ENCODE data around the gene TMBIM1. TPM values are rescaled to one million over a fixed set of nuclear protein-coding genes. Genes with fewer than 3 reads are reported as not detected.

The TMBIM1 gene
- total RNA-seq, 1 donor from 2014 or later = 656 TPM

GRCh38 chr2:218280260-218280870, 11.9 kb downstream of the TMBIM1 start:
- TF ChIP-seq CTCF (IDR thresholded peaks at IDR 0.05; ENCODE audit: insufficient read depth, low read length, severe bottlenecking) = no peak
- FAIRE-seq = no peak
- Histone ChIP-seq H3K4me3 (ENCODE audit: low read depth, low read length) (no peak overlapping the region), H3K27me3 (ENCODE audit: control insufficient read depth, insufficient read depth, low read length) (no peaks in the 10 kb centered on the region), H3K36me3 (ENCODE audit: control insufficient read depth, insufficient read depth, low read length) (peaks cover 65% of the 10 kb centered on the region)
- DNase-seq (ENCODE audit: low read depth) = no peak

GRCh38 chr2:218278531-218279360, 13.6 kb downstream of the TMBIM1 start:
- H3K27me3 ChIP-seq (ENCODE audit: control insufficient read depth, insufficient read depth, low read length) = no peaks in the 10 kb centered on the region
- no peak overlapping the region for H3K4me3 ChIP-seq (ENCODE audit: low read depth, low read length)
- no peak for TF ChIP-seq CTCF (IDR thresholded peaks at IDR 0.05; ENCODE audit: insufficient read depth, low read length, severe bottlenecking)
- H3K36me3 ChIP-seq (ENCODE audit: control insufficient read depth, insufficient read depth, low read length) = peaks cover 71% of the 10 kb centered on the region
- DNase-seq (ENCODE audit: low read depth) (no peak), FAIRE-seq (no peak)

DNA sequence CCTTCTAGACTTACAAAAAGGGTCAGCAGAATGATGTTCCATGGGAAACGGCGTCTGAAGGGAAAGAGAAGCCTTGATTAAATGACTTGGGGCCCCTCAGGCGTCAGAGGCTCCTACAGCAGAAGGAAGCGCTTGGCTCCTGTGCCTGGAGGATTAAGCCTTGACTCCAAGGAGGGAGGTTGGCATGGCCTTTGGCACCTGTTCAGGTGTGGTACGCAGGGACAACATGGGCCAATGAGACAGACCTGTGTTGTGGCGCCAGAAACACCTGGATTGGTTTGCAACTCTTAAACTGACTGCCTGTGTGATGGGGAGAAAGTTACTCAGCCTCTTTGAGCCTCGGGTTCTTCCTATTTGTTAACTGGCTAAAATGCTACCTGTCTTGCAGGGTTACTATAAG, 14.4 kb downstream of the TMBIM1 start:
- peak; percentile 52 for FAIRE-seq

DNA sequence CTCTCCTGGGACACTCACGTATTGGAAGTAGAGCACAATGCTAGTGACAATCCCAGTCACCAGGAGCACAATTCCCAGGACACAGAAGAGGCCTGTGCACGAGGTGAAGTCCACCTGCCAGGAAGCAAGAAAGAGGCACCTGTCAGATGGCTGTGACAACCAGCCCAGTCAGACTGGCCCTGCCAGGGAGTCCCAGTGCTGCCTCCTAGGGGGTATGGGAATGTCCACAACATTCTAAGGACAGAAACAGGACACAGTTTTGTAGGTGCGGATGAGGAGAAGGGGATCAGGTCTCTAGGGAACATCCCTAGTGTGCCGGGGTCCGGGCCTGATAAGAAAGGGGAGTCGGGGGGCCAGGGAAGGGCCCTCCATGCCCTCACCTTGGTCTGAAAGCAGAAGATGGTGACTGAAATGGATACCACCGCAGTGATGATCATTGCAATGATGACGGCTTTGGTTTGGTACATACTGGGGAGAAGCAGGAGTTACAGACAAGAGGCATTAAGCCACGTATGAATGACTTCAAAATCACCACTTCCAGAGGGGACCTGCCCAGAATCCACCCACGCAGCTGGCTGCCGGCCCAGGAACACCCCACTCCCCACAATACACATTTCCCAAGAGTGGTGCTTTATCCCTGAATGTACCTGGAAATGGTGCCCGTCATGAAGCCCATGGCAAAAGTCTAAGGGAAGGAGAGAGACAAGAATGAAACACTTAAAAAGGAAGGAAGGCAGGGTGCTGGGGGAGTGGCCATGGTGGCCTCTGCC, 15.1 kb downstream of the TMBIM1 start:
- DNase-seq (ENCODE audit: low read depth) = no peak
- Histone ChIP-seq H3K27me3 (ENCODE audit: control insufficient read depth, insufficient read depth, low read length) (no peaks in the 10 kb centered on the region), H3K36me3 (ENCODE audit: control insufficient read depth, insufficient read depth, low read length) (peaks cover 66% of the 10 kb centered on the region), H3K4me3 (ENCODE audit: low read depth, low read length) (no peak overlapping the region)
- FAIRE-seq = peak; percentile 40
- peak; percentile 27 for TF ChIP-seq CTCF (IDR thresholded peaks at IDR 0.05; ENCODE audit: insufficient read depth, low read length, severe bottlenecking)

More for the DNA sequence above, 14.4 kb downstream of the TMBIM1 start:
- Histone ChIP-seq H3K4me3 (ENCODE audit: low read depth, low read length) (no peak overlapping the region), H3K36me3 (ENCODE audit: control insufficient read depth, insufficient read depth, low read length) (peaks cover 70% of the 10 kb centered on the region), H3K27me3 (ENCODE audit: control insufficient read depth, insufficient read depth, low read length) (no peaks in the 10 kb centered on the region)
- no peak for DNase-seq (ENCODE audit: low read depth)
- no peak for TF ChIP-seq CTCF (IDR thresholded peaks at IDR 0.05; ENCODE audit: insufficient read depth, low read length, severe bottlenecking)

DNA sequence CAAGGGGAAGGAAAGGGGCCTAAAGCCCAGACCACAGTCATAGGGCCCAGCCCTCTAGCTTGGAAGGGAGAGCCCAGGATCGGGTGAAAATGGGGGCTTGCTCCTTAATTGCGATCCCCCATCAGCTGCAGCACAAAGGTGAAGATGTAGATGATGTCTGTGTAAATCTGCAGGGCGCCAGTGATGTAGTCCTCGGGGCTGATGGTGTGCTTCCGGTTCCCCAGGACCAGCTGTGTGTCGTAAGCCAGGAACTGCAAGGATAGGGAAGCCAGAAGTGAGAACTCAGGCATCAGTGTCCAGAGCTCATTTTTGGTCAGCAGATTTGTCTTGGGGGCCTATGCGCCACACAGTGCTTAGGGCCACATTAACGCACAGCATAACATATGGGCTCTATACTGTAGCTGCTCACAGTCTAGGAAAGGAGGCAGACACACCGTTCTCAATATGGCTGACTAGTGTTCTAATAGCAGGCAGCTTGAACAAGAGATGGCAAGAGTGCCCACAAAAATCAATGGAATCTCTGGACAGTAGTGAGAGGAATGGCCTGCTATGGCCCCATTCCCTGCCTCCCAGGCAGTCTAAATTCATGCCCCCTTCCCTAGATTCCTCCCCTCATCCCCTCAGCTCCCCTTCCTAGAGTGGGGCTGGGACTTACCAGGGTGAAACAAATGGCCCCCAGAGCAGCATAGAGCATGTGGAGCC, 16.8 kb downstream of the TMBIM1 start:
- DNase-seq (ENCODE audit: low read depth) (no peak), FAIRE-seq (no peak)
- Histone ChIP-seq H3K27me3 (ENCODE audit: control insufficient read depth, insufficient read depth, low read length) (no peaks in the 10 kb centered on the region), H3K36me3 (ENCODE audit: control insufficient read depth, insufficient read depth, low read length) (peaks cover 56% of the 10 kb centered on the region), H3K4me3 (ENCODE audit: low read depth, low read length) (no peak overlapping the region)
- TF ChIP-seq CTCF (IDR thresholded peaks at IDR 0.05; ENCODE audit: insufficient read depth, low read length, severe bottlenecking) = no peak
